ENCODE data around the gene PTPRZ1.

The PTPRZ1 gene

GRCh38 chr7:121901026-121901425, 28.1 kb downstream of the PTPRZ1 start:
- DNase-seq, result no peak

- DNase-seq, result no peak
Observed at GRCh38 chr7:121904120-121904519, 31.2 kb downstream of the PTPRZ1 start.

DNA sequence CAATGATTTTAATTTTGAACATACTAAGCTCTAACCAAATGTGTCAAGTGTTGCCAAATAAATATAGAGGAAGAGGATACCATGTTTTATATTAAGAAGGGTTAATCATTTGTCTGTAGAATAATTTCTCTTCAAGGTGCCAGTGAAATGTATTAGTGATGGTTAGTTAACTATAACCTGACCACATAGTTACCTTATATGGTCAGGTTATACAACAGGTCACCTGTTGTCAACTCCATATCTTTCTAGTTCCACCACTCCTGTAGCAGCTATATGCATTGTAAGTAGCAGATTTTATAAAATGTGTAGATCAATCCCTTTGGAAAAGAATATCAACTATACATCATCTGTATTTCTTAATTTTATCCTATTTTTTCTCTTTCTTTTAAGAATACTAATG, 35.1 kb downstream of the PTPRZ1 start:
- DNase-seq, result no peak

DNA sequence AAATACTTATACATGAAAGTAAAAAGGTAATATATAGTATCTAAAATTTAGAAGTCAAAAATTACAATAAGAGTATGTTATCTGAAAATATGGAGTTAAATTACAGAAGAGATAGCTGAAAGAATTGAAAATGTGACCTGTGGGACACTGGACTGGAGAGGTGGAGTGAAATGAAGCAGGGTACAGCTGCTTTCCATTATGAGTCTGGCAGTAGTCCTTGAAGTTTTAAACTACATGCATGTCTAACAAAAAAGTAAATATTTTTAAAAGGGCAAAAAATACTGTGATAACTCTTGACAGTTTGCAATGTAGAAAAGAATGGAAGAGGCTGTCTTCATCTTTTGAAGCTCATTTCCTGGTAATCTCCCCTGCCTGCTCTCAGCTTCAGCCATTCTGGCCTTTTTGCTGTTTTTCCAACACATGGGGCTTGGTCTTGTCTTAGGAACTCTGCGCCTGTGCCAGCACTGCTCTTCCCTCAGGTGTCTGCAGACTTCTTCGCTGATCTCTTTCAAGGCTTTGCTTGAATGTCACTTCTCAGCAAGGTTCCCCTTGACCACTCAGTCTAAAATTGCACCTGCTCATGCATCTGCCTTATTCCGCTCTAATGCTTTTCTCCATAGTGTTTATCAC, 36.9 kb downstream of the PTPRZ1 start:
- no peak for DNase-seq

DNA sequence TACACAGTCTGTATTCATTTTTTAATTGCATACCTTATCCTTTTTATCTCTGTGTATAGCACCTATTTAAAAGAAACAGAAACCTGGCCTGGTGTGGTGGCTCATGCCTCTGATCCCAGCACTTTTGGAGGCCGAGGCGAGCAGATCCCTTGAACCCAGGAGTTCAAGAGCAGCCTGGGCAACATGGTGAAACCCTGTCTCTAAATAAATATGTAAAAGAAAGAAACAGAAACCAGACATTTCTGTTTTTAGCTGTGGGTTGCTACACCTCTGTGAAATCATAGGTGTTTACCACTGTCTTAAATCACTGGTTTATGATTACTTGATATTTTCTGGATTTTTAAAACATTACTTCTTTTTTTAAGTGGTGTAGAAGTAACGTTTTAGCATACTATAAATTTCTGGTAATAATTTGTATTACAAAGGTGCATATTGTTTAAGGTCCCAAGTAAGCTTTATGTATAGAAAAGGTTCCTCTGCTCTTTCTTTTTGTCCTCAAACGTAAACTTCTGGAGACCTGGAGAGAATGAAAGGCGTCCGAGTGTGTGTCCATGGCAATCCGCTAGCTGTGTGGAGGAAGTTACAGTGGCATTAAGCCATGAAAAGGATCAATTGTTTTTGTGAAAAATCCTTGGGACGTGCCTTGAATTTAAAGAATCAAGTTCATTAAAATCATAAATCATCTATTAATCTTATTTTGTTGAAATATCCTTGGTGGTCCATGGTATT, 41.1 kb downstream of the PTPRZ1 start:
- DNase-seq, result no peak

DNA sequence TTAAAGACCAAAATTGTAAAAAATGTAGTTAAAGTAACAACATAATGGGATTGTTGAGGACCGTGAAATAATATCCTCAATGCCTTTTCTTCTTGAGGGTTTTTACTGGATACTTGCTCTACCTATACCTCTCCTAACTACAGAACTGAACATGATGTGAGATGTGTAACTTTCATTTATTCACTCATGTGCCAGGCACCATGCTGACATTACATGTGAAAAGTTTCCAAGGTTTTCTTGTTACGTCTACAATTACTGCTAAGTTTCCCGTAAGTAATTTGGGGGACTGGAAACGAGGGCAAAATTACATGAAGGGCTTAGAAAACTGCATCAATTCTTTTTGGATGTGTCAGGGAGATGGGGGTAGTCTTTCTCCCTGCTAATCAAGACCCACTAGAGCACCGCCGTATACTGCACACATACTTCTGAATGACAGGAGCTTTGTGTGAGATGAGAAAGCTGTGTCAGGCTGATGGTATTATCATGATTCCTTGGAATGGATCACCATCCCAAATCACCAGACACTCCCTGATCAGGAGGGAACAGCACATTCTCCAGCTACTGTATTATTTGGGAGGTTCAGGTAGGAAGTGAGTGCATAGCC, 41.8 kb downstream of the PTPRZ1 start:
- no peak for DNase-seq

GRCh38 chr7:121916211-121916610, 43.2 kb downstream of the PTPRZ1 start:
- no peak for DNase-seq

GRCh38 chr7:121919986-121920385, 47.0 kb downstream of the PTPRZ1 start:
- no peak for DNase-seq

DNA sequence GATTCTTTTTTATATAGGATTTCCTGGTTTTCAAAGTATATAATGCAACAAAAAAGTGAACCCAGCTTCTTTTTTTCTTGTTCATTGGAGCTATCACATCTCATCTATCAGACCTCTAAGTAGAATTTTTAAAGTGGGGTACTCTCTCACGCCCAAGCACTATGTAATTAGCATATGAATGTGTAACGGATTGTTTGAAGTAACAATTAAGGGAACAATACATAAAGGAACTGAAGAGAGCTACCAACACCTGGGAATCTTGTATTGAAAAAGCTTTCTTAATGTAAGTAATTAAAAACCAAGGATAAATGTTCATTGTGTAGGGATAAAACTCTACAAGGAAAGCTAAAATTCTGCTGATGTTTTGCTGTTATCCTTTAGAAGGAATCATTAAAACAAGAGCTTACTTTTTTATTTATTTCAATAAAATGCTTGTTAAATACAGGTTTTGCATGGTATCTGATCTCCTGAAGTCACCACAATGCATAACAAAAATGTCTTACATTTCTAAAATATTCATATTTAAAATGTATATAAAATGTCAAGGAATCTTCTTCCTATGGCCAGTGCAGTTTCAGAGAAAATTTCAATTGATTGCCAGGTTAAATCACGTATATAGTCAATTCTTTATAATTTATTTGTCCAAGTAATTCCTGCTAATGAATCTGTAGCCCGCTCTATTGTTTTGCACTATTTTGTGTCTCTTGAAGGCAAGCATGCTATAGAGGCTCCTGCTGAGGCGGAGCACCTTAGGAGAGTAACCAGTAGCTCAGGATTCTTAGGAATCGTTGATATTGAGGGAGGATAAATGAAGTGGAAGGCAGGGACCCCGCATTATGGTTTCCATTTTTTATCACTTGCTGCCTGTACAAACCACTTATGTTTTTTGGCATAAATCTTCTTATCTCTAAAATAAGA, 51.6 kb downstream of the PTPRZ1 start:
- DNase-seq, result no peak

DNA sequence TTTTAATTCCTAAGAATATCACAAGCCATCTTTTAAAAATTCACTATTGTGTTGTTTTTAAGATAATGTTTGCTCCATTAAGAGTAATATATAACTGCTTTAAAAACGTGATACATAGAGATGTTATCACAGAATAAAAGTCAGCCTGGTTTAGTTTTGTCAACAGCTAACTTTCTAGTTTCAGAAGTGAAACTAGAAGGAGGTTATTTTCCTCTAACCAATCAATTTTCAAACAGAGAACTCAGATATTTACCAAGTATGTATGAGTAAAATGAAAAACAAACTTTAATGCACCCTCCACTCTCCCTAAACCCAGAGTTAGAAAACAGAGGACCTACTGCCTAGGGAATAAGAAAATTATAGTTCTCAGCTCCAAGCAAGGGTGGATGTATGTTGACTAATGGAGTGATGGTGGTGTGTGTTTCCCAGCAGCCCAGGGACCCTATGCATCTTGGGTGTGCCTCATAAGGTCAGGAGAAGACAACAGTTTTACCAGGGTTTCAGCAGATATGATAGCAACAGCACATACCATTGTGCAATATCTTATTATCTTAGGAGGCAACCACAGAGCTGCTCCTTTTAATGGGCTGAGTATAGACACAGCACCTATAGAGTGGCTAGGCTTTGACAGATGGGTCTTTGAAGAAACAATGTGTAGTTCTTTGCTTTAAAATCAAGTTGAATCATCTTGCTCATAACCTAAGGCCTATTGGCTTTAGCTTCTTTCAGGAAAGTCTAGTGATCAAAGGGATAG, 58.4 kb downstream of the PTPRZ1 start:
- DNase-seq, result no peak

- DNase-seq, result no peak
Observed at GRCh38 chr7:121932768-121933167, 59.8 kb downstream of the PTPRZ1 start.

DNA sequence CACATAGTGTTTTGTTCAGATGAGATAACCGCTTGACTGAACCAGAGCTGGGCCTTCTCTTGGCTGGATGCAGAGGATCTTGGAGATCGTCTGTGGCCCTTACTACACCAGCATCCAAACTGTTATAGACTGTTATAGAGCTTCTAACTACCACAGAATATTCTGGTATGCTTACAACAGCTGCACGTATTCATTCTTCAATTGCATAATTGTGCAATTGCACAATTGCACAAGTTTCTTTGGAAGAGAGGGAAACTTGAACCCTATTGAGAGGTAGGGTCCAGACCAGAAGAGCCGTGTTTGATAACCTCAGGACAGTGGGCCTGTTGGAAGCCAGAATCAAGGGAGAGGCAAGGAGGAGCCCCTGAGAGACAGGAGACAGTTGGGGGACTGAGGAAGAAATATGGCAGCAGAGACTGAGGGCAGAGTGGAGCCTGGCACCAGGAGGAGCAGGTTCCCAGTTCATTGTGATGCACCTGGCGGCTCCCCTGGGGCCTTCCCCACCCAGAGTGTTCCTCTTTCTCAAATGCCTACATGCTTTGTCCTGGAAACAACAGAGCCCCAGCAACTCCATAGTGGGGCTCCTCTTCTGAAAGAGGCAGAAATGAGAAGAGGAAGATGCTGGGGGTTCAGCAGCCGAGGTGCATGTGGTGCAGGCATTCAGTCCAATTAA, 64.1 kb downstream of the PTPRZ1 start:
- no peak for DNase-seq

GRCh38 chr7:121938429-121938996, 65.6 kb downstream of the PTPRZ1 start:
- no peak for DNase-seq

DNA sequence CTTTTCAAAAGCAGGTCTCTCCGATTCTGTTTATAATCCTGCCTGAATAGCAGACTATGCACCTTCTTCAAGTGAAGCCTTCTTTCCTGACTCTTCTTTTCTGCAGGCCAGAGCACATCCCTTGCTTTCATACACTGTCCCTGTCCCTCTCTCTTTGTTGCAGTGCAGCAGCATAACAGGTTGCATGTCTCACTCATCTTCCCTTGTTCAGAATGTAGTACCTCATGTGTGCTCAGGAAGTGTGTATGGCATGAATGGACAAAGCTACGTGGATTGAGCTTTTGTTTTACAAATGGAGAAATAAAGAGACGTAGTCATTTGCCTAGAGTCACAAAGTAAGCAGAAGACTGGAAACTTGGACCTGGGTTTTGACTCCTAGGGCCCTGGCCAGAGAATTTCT, 68.0 kb downstream of the PTPRZ1 start:
- DNase-seq, result no peak

DNA sequence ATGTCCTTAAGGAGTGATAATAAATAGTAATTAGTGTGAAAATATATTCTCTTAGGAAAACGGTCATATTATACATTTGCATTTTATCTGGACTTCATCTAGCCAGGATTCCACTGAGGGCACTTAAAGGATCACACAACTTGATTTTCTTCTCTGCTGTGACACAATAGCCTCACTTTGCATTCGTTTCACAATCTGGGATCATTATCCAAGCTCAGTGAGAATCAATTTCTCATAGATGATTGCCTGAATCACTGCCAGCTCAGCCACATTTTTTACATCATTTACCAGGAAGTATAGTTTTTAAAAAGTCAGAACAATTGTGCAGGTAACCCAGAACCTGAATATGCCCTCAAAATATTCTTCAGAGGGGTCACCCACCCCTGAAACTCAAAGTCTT, 68.9 kb downstream of the PTPRZ1 start:
- no peak for DNase-seq

DNA sequence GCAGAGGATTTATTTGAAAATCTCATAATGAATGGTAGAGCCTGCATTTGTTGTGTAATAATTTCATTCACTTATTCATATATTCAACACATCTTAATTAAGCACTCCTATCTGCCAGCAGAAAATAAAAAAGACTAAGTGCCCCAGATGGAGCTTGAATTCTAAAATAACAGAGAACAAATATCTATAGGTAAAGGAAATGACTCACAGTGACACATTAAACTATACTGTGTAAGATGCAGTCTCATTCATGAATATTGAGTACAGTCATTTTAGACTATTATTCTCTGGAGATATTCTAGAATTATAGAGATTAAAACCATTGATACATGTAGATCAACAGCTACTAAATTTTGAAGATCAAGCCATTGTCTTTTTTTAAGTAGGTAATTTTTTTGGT, 72.1 kb downstream of the PTPRZ1 start:
- no peak for DNase-seq

- DNase-seq, result no peak
Observed at GRCh38 chr7:121945480-121946236, 72.7 kb downstream of the PTPRZ1 start.

GRCh38 chr7:121953164-121953563, 80.2 kb downstream of the PTPRZ1 start:
- no peak for DNase-seq

DNA sequence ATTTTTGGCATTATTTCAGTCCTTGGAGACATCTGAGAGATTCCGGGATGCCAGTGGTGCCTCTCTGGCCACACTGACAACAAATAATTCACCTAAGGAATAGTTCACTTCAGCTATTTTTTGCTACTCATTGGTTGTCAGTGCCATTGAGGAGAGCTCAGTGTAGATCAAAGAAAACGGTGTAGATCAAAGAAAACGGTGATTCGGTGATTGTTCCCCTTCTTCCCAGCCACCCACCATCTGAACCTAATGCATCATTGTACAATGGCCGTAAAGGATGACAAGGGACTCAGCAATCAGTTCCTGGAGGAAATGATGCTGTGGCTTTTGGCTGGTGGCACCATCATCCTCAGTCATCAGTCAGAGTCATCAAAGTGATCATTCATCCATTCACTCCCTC, 80.6 kb downstream of the PTPRZ1 start:
- no peak for DNase-seq

GRCh38 chr7:121954803-121955202, 81.8 kb downstream of the PTPRZ1 start:
- DNase-seq, result no peak

DNA sequence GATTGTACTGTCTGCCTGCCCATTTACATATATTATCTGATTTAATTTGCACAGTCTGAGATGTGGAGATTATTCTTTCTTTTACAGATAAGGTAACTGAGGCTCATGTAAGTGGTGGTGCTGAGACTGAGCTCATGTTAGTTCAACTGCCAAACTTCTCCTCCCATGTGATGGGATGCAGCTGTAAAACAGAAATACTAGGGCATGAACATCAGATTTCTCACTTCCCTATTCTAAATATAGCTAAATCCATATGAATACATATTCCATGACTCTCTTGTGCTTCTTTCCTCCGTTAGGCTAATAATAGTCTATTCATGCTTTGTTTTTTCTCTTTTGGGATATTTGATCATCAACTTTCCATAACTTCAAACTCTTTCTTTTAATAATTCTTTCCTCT, 84.7 kb downstream of the PTPRZ1 start:
- DNase-seq, result no peak

All from activated CD8-positive, alpha-beta memory T cell treated with anti-CD3 and anti-CD28 coated beads, Interleukin-2, amount 50 U/mL, for 4 hours (primary cell).